Ectodermal cell (in vitro differentiated cells): ENCODE measurements around the gene MADD.

Experiments used
- H3K27ac ChIP-seq: 2 replicates; pipeline ENCODE4 v1.7.0; 2013; ENCODE audit warnings: mild to moderate bottlenecking, low read depth, low read length; ENCODE audit not compliant: insufficient read depth, poor library complexity, severe bottlenecking
- H3K27me3 ChIP-seq: 2 replicates; pipeline ENCODE4 v1.7.0; 2013; ENCODE audit warnings: mild to moderate bottlenecking, low read length; ENCODE audit not compliant: insufficient read depth, control insufficient read depth, poor library complexity, severe bottlenecking
- H3K36me3 ChIP-seq: one replicate; pipeline ENCODE4 v1.7.0; 2013; ENCODE audit warnings: low read length; ENCODE audit not compliant: control insufficient read depth, insufficient read depth
- H3K4me1 ChIP-seq: one replicate; pipeline ENCODE4 v1.7.0; 2013; ENCODE audit warnings: low read length; ENCODE audit not compliant: control insufficient read depth, insufficient read depth
- H3K4me3 ChIP-seq: 2 replicates; pipeline ENCODE4 v1.7.0; 2013; ENCODE audit warnings: low read depth, low read length, control low read depth; ENCODE audit not compliant: insufficient read depth
- H3K9me3 ChIP-seq: 2 replicates; pipeline ENCODE4 v1.7.0; 2013; ENCODE audit warnings: mild to moderate bottlenecking, low read length, moderate library complexity; ENCODE audit not compliant: control insufficient read depth
- WGBS, 2 experiments: methylation state at CpG; one replicate each; pipeline ENCODE4 v1.1.7; 2013; ENCODE audit warnings: missing lambda C conversion rate in 2 of 2; 5-methylcytosine and 5-hydroxymethylcytosine counted together

Gene MADD

DNA sequence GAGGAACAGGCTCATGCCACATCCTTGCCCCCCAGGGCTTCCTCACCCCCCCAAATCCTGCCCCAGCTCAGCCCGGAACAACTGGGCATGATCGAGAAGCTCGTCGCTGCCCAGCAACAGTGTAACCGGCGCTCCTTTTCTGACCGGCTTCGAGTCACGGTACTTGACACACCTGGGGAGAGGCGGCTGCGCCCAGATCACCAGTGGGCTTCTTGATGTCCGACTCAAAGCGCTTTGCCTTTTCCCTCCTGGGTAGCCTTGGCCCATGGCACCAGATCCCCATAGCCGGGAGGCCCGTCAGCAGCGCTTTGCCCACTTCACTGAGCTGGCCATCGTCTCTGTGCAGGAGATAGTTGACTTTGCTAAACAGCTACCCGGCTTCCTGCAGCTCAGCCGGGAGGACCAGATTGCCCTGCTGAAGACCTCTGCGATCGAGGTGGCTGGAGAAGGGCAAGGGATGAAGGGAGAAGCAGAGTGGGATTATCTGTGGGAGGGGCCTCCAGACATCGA, 8.6 kb upstream of the MADD start:
- Histone ChIP-seq H3K4me1 (peaks cover 8% of the 10 kb centered on the region), H3K27ac (no peak overlapping the region), H3K27me3 (no peaks in the 10 kb centered on the region), H3K4me3 (no peak overlapping the region), H3K36me3 (no peaks in the 10 kb centered on the region), H3K9me3 (no peaks in the 10 kb centered on the region)
- 94 to 96% methylated on average over 22 of the region's 22 CpGs for WGBS, 2 experiments

GRCh38 chr11:47264119-47264518, 5.8 kb upstream of the MADD start:
- Histone ChIP-seq H3K27me3 (no peaks in the 10 kb centered on the region), H3K9me3 (no peaks in the 10 kb centered on the region), H3K27ac (no peak overlapping the region), H3K36me3 (no peaks in the 10 kb centered on the region), H3K4me3 (no peak overlapping the region), H3K4me1 (peaks cover 9% of the 10 kb centered on the region)
- 93 to 95% methylated on average over 6 of the region's 6 CpGs for WGBS, 2 experiments

- Histone ChIP-seq H3K27me3 (no peaks in the 10 kb centered on the region), H3K4me3 (no peak overlapping the region), H3K4me1 (peaks cover 9% of the 10 kb centered on the region), H3K27ac (no peak overlapping the region), H3K36me3 (no peaks in the 10 kb centered on the region), H3K9me3 (no peaks in the 10 kb centered on the region)
- WGBS, 2 experiments: 90 to 95% methylated on average over 4 of the region's 4 CpGs
These were observed 5.4 kb upstream of the MADD start for GRCh38 chr11:47264521-47264920.

DNA sequence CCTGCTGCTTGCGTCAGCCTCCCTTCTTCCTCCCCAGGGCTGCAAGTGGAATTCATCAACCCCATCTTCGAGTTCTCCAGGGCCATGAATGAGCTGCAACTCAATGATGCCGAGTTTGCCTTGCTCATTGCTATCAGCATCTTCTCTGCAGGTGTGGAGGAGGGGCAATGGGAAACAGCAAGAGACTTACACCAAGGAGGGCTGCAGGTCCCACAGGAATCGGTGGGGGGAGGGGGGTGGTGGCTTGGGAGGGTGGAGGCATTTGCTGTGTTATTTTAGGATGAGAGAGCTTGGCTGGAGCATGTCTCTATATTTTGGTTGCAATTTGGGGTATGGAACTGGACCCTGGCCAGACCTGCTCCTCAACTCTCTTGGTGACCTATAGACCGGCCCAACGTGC, 2.1 kb upstream of the MADD start:
- Histone ChIP-seq H3K27me3 (no peaks in the 10 kb centered on the region), H3K27ac (no peak overlapping the region), H3K4me1 (peaks cover 17% of the 10 kb centered on the region), H3K36me3 (no peaks in the 10 kb centered on the region), H3K9me3 (no peaks in the 10 kb centered on the region), H3K4me3 (no peak overlapping the region)
- WGBS, 2 experiments: 56 to 65% methylated on average over 6 of the region's 6 CpGs

GRCh38 chr11:47268448-47269001, 1.4 kb upstream of the MADD start:
- H3K4me3 ChIP-seq: no peak overlapping the region
- peaks cover 17% of the 10 kb centered on the region for H3K4me1 ChIP-seq
- no peaks in the 10 kb centered on the region for H3K36me3 ChIP-seq
- no peaks in the 10 kb centered on the region for H3K9me3 ChIP-seq
- H3K27ac ChIP-seq: peak overlapping the region; percentile 51
- H3K27me3 ChIP-seq: no peaks in the 10 kb centered on the region
- 47 to 53% methylated on average over 13 of the region's 13 CpGs for WGBS, 2 experiments

DNA sequence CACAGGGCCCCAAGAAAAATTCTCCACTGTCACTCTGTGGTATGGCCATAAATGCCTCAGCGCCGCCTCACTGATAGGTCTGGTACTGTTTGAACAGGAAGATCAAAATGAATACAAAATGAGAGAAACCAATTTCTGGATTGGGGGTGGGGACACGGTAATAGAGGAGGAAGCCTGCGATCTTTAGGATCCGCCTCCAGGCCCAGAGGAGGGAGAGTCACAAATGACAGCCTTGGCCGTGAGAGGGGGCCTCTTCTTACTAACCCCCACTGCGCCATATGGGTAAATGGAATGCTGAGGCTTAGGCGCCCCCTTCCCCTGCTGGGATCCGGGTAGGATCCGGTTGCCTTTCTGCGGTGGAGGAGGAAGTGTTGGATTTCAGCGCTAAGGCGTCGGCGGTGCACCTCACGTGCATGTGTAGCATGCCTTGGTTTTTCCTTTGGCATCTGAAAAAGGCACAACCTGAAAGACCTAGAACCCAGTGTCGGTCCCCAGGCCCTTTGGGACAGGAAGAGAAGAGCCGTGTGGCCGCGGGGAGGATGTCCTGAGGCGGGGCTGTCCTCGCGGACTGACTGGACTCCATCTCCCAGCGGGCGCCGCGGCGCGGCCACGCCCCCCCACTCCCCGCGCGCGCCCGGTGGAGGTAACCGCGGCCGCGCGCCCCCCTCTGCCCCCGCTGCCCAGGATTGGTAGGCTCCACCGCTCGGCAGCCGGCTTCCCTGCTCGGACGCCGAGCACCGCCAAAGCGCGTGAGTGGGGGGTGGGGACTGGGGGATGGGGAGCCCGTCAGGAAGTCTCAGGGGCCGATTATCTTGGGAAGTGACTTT, 718 bp upstream of the MADD start:
- peak overlapping the region; percentile 77 for H3K27ac ChIP-seq
- no peaks in the 10 kb centered on the region for H3K27me3 ChIP-seq
- peaks cover 17% of the 10 kb centered on the region for H3K4me1 ChIP-seq
- no peaks in the 10 kb centered on the region for H3K36me3 ChIP-seq
- H3K4me3 ChIP-seq: peak overlapping the region; percentile 80
- WGBS, 2 experiments: 3 to 4% methylated on average over 52 of the region's 52 CpGs
- H3K9me3 ChIP-seq: no peaks in the 10 kb centered on the region

GRCh38 chr11:47270331-47271271, 668 bp downstream of the MADD start:
- H3K4me3 ChIP-seq: peak overlapping the region; percentile 80
- no peaks in the 10 kb centered on the region for H3K27me3 ChIP-seq
- H3K27ac ChIP-seq: peak overlapping the region; percentile 77
- no peaks in the 10 kb centered on the region for H3K9me3 ChIP-seq
- H3K36me3 ChIP-seq: peaks cover 2% of the 10 kb centered on the region
- 6 to 7% methylated on average over 34 of the region's 34 CpGs for WGBS, 2 experiments
- H3K4me1 ChIP-seq: peaks cover 17% of the 10 kb centered on the region

- Histone ChIP-seq H3K9me3 (no peaks in the 10 kb centered on the region), H3K36me3 (peaks cover 10% of the 10 kb centered on the region), H3K27ac (no peak overlapping the region), H3K4me1 (peaks cover 17% of the 10 kb centered on the region), H3K4me3 (no peak overlapping the region), H3K27me3 (no peaks in the 10 kb centered on the region)
- 80 to 92% methylated on average over 4 of the region's 4 CpGs for WGBS, 2 experiments
These were observed 1.4 kb downstream of the MADD start for GRCh38 chr11:47271328-47271727.

DNA sequence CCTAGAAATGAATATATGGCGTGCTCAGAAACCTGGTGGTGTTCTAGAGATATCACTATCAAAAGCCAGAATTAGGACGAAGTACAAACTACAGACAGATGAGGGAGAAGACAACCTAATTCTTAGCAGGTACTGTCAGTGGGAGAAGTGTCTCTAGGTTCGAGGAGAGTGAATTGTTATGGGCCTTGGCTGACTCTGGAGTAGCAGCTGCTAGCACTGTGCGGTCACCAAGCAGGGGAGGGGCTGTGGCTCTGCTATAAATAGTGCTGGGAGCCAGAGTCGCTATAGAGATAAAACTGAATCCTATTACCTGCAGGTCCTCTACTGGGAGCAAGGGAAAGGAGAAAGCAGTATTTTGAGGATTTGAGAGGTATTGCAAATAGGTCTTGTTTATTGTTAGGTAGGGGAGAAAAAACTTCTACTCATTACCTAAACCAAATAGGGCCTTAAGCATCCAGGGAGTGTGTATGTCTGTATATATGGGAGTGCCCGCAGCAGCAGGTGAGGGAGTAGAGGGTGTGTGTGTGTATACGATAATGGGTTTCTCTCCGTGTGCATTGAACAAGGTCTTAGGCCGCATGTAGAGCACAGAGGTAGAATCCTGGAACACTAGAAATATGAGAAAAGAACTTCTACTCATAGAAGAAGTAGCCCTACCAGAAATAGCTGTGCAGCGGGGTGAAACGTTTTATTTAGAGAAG, 2.2 kb downstream of the MADD start:
- H3K4me3 ChIP-seq: no peak overlapping the region
- no peak overlapping the region for H3K27ac ChIP-seq
- 85 to 89% methylated on average over 9 to 11 of the region's 11 CpGs for WGBS, 2 experiments
- peaks cover 17% of the 10 kb centered on the region for H3K36me3 ChIP-seq
- no peaks in the 10 kb centered on the region for H3K9me3 ChIP-seq
- H3K4me1 ChIP-seq: peaks cover 17% of the 10 kb centered on the region
- no peaks in the 10 kb centered on the region for H3K27me3 ChIP-seq
